ENCODE data around the gene MED13L. TPM values are rescaled to one million over a fixed set of nuclear protein-coding genes. Genes with fewer than 3 reads are reported as not detected.

MED13L gene
- polyA plus RNA-seq, 1 donor (not counting 4 experiments of a cell fraction or from before 2014, with no cell fraction given), result 31.7 TPM

DNA sequence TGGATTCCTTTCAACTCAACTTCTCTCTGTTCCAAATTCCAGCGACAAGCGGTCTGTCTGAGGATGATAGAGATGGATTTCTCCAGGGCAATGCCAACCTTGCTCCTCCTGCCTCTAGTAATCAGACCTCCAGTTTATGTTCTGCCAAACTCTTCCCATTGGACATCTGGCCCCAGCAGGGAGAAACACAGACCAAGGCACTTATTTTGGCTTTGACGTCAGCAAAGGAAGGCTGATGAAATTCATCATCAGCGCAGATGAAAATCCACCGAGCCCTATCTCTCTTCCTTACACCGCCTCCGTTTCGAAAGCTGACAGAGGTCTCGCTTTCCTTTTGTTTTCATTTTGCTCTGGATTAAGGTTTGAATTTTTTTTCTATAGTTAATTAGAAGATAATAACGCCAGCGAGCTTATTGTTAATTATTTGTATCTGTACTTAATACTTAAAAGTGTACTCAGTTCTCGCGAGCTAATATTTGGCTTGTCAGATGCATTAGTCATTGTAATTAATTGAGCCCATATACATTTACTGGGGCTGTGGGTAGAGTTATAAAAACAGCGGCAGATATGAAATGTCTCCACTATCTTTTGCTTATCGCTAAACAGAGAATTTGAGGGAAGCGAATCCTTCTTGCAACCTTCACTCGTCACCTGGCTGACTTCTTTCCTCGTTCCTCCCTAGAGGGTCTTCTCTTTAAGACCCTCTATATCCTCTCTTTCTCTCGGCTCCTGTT is 35.9 kb upstream of the MED13L start:
- dilution Hi-C loops (cut with MboI; ENCODE audit: extremely low pct_ligation_motif_present, low sequenced_read_pairs), result no loop called here
- DNase-seq (ENCODE audit: low read depth, low spot score) (no peak), FAIRE-seq (no peak)
- Histone ChIP-seq H3K9ac (ENCODE audit: control insufficient read depth, extremely low read depth, insufficient read depth, low read length) (no peak overlapping the region), H3K27ac (ENCODE audit: control insufficient read depth, insufficient read depth, low read length) (no peak overlapping the region), H3K4me2 (ENCODE audit: control insufficient read depth, extremely low read depth, insufficient read depth, low read depth, low read length) (no peak overlapping the region), H3K4me1 (ENCODE audit: control insufficient read depth, extremely low read depth, insufficient read depth, low read length) (peaks cover 5% of the 10 kb centered on the region), H3K36me3 (ENCODE audit: control insufficient read depth in 2 of 2, extremely low read depth in 1 of 2, insufficient read depth in 2 of 2, low read length in 2 of 2) (no peaks in the 10 kb centered on the region), H2AFZ (ENCODE audit: control insufficient read depth, low read length) (no peak overlapping the region), H3K9me3 (ENCODE audit: control insufficient read depth, low read depth, low read length) (no peaks in the 10 kb centered on the region), H3K9me1 (ENCODE audit: control insufficient read depth, extremely low read depth, insufficient read depth, low read length) (no peaks in the 10 kb centered on the region), H4K20me1 (ENCODE audit: control insufficient read depth, extremely low read depth, insufficient read depth, low read length) (no peaks in the 10 kb centered on the region), H3K27me3 (ENCODE audit: control insufficient read depth, extremely low read depth, insufficient read depth, low read length) (no peaks in the 10 kb centered on the region), H3K79me2 (ENCODE audit: control insufficient read depth, insufficient read depth, low read length) (no peaks in the 10 kb centered on the region), H3K4me3 (ENCODE audit: control insufficient read depth in 2 of 3, extremely low read depth in 1 of 3, insufficient read depth in 2 of 3, low read depth in 1 of 3, low read length in 3 of 3) (no peak overlapping the region)
- TF ChIP-seq EZH2 (IDR thresholded peaks at IDR 0.05; ENCODE audit: low read length), result no peak
- TF ChIP-seq, protein P1, sequence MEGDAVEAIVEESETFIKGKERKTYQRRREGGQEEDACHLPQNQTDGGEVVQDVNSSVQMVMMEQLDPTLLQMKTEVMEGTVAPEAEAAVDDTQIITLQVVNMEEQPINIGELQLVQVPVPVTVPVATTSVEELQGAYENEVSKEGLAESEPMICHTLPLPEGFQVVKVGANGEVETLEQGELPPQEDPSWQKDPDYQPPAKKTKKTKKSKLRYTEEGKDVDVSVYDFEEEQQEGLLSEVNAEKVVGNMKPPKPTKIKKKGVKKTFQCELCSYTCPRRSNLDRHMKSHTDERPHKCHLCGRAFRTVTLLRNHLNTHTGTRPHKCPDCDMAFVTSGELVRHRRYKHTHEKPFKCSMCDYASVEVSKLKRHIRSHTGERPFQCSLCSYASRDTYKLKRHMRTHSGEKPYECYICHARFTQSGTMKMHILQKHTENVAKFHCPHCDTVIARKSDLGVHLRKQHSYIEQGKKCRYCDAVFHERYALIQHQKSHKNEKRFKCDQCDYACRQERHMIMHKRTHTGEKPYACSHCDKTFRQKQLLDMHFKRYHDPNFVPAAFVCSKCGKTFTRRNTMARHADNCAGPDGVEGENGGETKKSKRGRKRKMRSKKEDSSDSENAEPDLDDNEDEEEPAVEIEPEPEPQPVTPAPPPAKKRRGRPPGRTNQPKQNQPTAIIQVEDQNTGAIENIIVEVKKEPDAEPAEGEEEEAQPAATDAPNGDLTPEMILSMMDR (optimal IDR thresholded peaks at IDR 0.05 in 1 of 3, IDR thresholded peaks at IDR 0.05 in 1 of 3, conservative IDR thresholded peaks at IDR 0.05 in 1 of 3; ENCODE audit: extremely low read depth in 1 of 3, insufficient read depth in 2 of 3, low read length in 3 of 3), result no peak

DNA sequence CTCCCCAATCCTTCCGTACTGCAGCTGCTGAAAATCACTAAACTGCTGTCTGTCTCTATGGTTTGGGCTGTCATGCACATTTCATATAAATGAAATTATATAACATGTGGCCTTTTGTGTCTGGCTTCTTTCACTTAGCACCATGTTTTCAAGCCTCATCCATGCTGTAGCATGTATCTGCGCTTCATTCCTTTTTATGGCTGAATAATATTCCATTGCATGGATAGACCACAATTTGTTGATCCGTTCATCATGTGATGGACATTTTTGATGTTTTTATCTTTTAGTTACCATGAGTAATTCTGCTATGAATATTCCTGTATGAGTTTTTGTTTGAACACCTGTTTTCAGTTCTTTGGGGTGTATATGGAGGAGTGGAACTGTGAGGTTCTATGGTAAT is 32.6 kb upstream of the MED13L start:
- TF ChIP-seq, protein P1 (optimal IDR thresholded peaks at IDR 0.05 in 1 of 3, IDR thresholded peaks at IDR 0.05 in 1 of 3, conservative IDR thresholded peaks at IDR 0.05 in 1 of 3; ENCODE audit: extremely low read depth in 1 of 3, insufficient read depth in 2 of 3, low read length in 3 of 3), result no peak
- TF ChIP-seq EZH2 (IDR thresholded peaks at IDR 0.05; ENCODE audit: low read length), result no peak
- H3K9ac ChIP-seq (ENCODE audit: control insufficient read depth, extremely low read depth, insufficient read depth, low read length), result no peak overlapping the region
- no peaks in the 10 kb centered on the region for H4K20me1 ChIP-seq (ENCODE audit: control insufficient read depth, extremely low read depth, insufficient read depth, low read length)
- no peak for FAIRE-seq
- H3K27ac ChIP-seq (ENCODE audit: control insufficient read depth, insufficient read depth, low read length), result no peak overlapping the region
- no peaks in the 10 kb centered on the region for H3K4me1 ChIP-seq (ENCODE audit: control insufficient read depth, extremely low read depth, insufficient read depth, low read length)
- H3K79me2 ChIP-seq (ENCODE audit: control insufficient read depth, insufficient read depth, low read length), result no peaks in the 10 kb centered on the region
- dilution Hi-C loops (cut with MboI; ENCODE audit: extremely low pct_ligation_motif_present, low sequenced_read_pairs), result no loop called here
- H3K9me3 ChIP-seq (ENCODE audit: control insufficient read depth, low read depth, low read length), result no peaks in the 10 kb centered on the region
- H3K9me1 ChIP-seq (ENCODE audit: control insufficient read depth, extremely low read depth, insufficient read depth, low read length), result no peaks in the 10 kb centered on the region
- H2AFZ ChIP-seq (ENCODE audit: control insufficient read depth, low read length), result no peak overlapping the region
- no peak overlapping the region for H3K4me3 ChIP-seq (ENCODE audit: control insufficient read depth in 2 of 3, extremely low read depth in 1 of 3, insufficient read depth in 2 of 3, low read depth in 1 of 3, low read length in 3 of 3)
- H3K36me3 ChIP-seq (ENCODE audit: control insufficient read depth in 2 of 2, extremely low read depth in 1 of 2, insufficient read depth in 2 of 2, low read length in 2 of 2), result no peaks in the 10 kb centered on the region
- no peaks in the 10 kb centered on the region for H3K27me3 ChIP-seq (ENCODE audit: control insufficient read depth, extremely low read depth, insufficient read depth, low read length)
- no peak overlapping the region for H3K4me2 ChIP-seq (ENCODE audit: control insufficient read depth, extremely low read depth, insufficient read depth, low read depth, low read length)
- DNase-seq (ENCODE audit: low read depth, low spot score), result no peak

All from keratinocyte (primary cell).